Endothelial cell of umbilical vein (primary cell): Measurements from ENCODE around the gene MEGF11.

Source experiments
- CTCF ChIP-seq, 2 donors: IDR thresholded peaks; 1 replicate in 1 of 2; 2 replicates in 1 of 2; pipeline ENCODE4 v1.5.1; 2011; ENCODE audit warnings: low read length in 2 of 2, mild to moderate bottlenecking in 2 of 2, moderate library complexity in 2 of 2, control low read depth in 1 of 2, inconsistent platforms in 1 of 2, low read depth in 1 of 2; ENCODE audit not compliant: insufficient read depth in 1 of 2; ENCODE audit errors: extremely low read depth in 1 of 2
- EZH2 ChIP-seq: IDR thresholded peaks from 2 replicates; pipeline ENCODE4 v1.6.1; 2012; ENCODE audit warnings: borderline replicate concordance, low read depth, mild to moderate bottlenecking, moderate library complexity, low read length, inconsistent platforms; ENCODE audit not compliant: severe bottlenecking
- GATA2 ChIP-seq: IDR thresholded peaks from 2 replicates; pipeline ENCODE4 v1.7.0; 2011; ENCODE audit warnings: low read depth, mild to moderate bottlenecking, moderate library complexity, mixed read lengths, low read length; ENCODE audit not compliant: insufficient read length, insufficient read depth
- JUN ChIP-seq: IDR thresholded peaks from 2 replicates; pipeline ENCODE4 v1.6.1; 2011; ENCODE audit warnings: borderline replicate concordance, low read depth; ENCODE audit not compliant: insufficient read length, insufficient read depth
- MAX ChIP-seq: IDR thresholded peaks from 2 replicates; pipeline ENCODE4 v1.6.1; 2011; ENCODE audit not compliant: insufficient read depth, insufficient read length
- MYC ChIP-seq: IDR thresholded peaks from one replicate; pipeline ENCODE4 v1.6.1; 2011; ENCODE audit warnings: mild to moderate bottlenecking, low read depth, low read length
- POLR2A ChIP-seq: IDR thresholded peaks from 2 replicates; pipeline ENCODE4 v1.6.1; 2012; ENCODE audit warnings: low read depth, mild to moderate bottlenecking, control low read depth, low read length
- POLR2AphosphoS5 ChIP-seq: IDR thresholded peaks from 2 replicates; pipeline ENCODE4 v1.6.1; 2012; ENCODE audit warnings: low read depth, mild to moderate bottlenecking, control low read depth, low read length, moderate library complexity; ENCODE audit not compliant: insufficient read depth

- TF ChIP-seq CTCF (IDR thresholded peaks at IDR 0.05; ENCODE audit: extremely low read depth in 1 of 2, insufficient read depth in 1 of 2, low read depth in 1 of 2, low read length in 2 of 2) (no peak), POLR2A (no peak), EZH2 (no peak), POLR2AphosphoS5 (no peak), MAX (no peak), MYC (no peak), GATA2 (no peak), JUN (no peak)
These were observed 369.0 kb downstream of the MEGF11 start for GRCh38 chr15:65884511-65884910.
